ENCODE results near the gene TMEM243.

TMEM243 gene

GRCh38 chr7:87220734-87221215 is 1.2 kb upstream of the TMEM243 start:
- TF ChIP-seq CTCF (IDR thresholded peaks at IDR 0.05; ENCODE audit: low read depth, low read length) = no peak
- TF ChIP-seq, protein P1, sequence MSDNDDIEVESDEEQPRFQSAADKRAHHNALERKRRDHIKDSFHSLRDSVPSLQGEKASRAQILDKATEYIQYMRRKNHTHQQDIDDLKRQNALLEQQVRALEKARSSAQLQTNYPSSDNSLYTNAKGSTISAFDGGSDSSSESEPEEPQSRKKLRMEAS (IDR thresholded peaks at IDR 0.05; ENCODE audit: low read depth, low read length) = no peak
- TF ChIP-seq MYC (IDR thresholded peaks at IDR 0.05; ENCODE audit: low read depth, low read length) = no peak
- no peak for TF ChIP-seq POLR2A (IDR thresholded peaks at IDR 0.05; ENCODE audit: extremely low read depth, insufficient read length)

DNA sequence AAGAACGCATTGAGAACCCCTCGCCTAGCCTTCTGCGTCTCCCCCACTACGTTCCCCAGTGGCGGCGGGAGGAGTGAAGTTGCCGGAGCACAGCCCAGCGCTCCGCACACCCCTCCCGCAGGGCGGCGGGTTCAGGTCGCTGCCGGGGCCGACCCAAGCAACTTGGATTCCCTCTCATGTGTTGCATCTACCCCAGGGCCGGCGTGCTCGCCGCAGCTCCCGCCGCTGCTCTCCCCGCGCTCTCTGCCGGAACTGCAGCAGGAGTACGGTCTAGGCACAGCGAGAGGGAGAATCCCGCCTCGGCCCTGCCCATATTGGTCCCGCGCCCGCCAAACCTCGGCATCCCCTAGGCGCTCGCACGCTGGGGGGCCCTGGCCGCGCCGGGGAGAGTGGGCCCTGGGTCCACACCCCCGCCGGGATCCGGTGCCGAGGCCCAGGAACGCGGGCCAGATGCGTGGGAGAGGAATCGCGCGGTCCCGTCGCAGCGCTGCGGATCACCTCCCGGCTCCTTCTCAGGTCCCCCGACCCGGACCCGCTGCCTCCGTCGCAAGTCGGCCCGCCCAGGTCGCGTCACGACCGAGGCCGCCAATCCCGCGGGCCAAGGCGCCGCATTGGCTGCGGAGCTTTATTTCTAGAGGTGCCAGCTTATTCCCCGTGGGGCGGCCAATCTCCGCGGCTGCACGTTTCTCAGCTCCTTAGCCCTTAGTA is 648 bp upstream of the TMEM243 start:
- peak; percentile 40 for DNase-seq (ENCODE audit: low read depth)
- TF ChIP-seq POLR2A (IDR thresholded peaks at IDR 0.05; ENCODE audit: extremely low read depth, insufficient read length) (no peak), CTCF (IDR thresholded peaks at IDR 0.05; ENCODE audit: low read depth, low read length) (no peak), MYC (IDR thresholded peaks at IDR 0.05; ENCODE audit: low read depth, low read length) (no peak)
- TF ChIP-seq, protein P1 (IDR thresholded peaks at IDR 0.05; ENCODE audit: low read depth, low read length) = no peak
- peak overlapping the region; percentile 69 for H3K4me3 ChIP-seq (ENCODE audit: low read depth, low read length)

More at GRCh38 chr7:87220734-87221215, 1.2 kb upstream of the TMEM243 start:
- no peak overlapping the region for H3K4me3 ChIP-seq (ENCODE audit: low read depth, low read length)
- no peak for DNase-seq (ENCODE audit: low read depth)

GRCh38 chr7:87218796-87219544 is 562 bp downstream of the TMEM243 start:
- DNase-seq (ENCODE audit: low read depth) = peak; percentile 85
- TF ChIP-seq POLR2A (IDR thresholded peaks at IDR 0.05; ENCODE audit: extremely low read depth, insufficient read length) (no peak), MYC (IDR thresholded peaks at IDR 0.05; ENCODE audit: low read depth, low read length) (0 out of 2 replicates have a peak, but pooled peaks have one; percentile 21)
- TF ChIP-seq, protein P1 (IDR thresholded peaks at IDR 0.05; ENCODE audit: low read depth, low read length) = no peak
- peak overlapping the region; percentile 69 for H3K4me3 ChIP-seq (ENCODE audit: low read depth, low read length)

GRCh38 chr7:87217983-87218653 is 1.4 kb downstream of the TMEM243 start:
- H3K4me3 ChIP-seq (ENCODE audit: low read depth, low read length) = no peak overlapping the region
- no peak for DNase-seq (ENCODE audit: low read depth)
- TF ChIP-seq POLR2A (IDR thresholded peaks at IDR 0.05; ENCODE audit: extremely low read depth, insufficient read length) = no peak
- TF ChIP-seq, protein P1 (IDR thresholded peaks at IDR 0.05; ENCODE audit: low read depth, low read length) = no peak
- no peak for TF ChIP-seq MYC (IDR thresholded peaks at IDR 0.05; ENCODE audit: low read depth, low read length)
- no peak for TF ChIP-seq CTCF (IDR thresholded peaks at IDR 0.05; ENCODE audit: low read depth, low read length)

- no peak overlapping the region for H3K4me3 ChIP-seq (ENCODE audit: low read depth, low read length)
- no peak for DNase-seq (ENCODE audit: low read depth)
- TF ChIP-seq, protein P1 (IDR thresholded peaks at IDR 0.05; ENCODE audit: low read depth, low read length) = no peak
- no peak for TF ChIP-seq MYC (IDR thresholded peaks at IDR 0.05; ENCODE audit: low read depth, low read length)
- no peak for TF ChIP-seq POLR2A (IDR thresholded peaks at IDR 0.05; ENCODE audit: extremely low read depth, insufficient read length)
- TF ChIP-seq CTCF (IDR thresholded peaks at IDR 0.05; ENCODE audit: low read depth, low read length) = no peak
These were observed 2.6 kb downstream of the TMEM243 start for GRCh38 chr7:87216701-87217508.
